K562 treated with DMSO at 1 percent for 4 hours (cell line): ENCODE results near the gene IMPDH2. TPM values are rescaled to one million over a fixed set of nuclear protein-coding genes. Genes with fewer than 3 reads are reported as not detected.

Source experiments
- total RNA-seq: library from RNA; unstranded; fragments of 300-600 nt; gene quantifications from 2 replicates; pipeline ENCODE4 v1.2.3, GENCODE V29; 2022; ENCODE audit not compliant: insufficient read depth

IMPDH2 gene
- 254 TPM in 2 replicates for total RNA-seq

GRCh38 chr3:49028673-49029562 is at the start of gene IMPDH2:
TSS of gene IMPDH2 (minus strand) at chr3:49029398. CDS start at chr3:49029350, 48 bp downstream.

GRCh38 chr3:49021813-49022687 is 7.1 kb downstream of the IMPDH2 start, which contains the start of gene NDUFAF3:
TSS of gene NDUFAF3 (plus strand) at chr3:49022121. CDS start at chr3:49022145, 24 bp downstream.

DNA sequence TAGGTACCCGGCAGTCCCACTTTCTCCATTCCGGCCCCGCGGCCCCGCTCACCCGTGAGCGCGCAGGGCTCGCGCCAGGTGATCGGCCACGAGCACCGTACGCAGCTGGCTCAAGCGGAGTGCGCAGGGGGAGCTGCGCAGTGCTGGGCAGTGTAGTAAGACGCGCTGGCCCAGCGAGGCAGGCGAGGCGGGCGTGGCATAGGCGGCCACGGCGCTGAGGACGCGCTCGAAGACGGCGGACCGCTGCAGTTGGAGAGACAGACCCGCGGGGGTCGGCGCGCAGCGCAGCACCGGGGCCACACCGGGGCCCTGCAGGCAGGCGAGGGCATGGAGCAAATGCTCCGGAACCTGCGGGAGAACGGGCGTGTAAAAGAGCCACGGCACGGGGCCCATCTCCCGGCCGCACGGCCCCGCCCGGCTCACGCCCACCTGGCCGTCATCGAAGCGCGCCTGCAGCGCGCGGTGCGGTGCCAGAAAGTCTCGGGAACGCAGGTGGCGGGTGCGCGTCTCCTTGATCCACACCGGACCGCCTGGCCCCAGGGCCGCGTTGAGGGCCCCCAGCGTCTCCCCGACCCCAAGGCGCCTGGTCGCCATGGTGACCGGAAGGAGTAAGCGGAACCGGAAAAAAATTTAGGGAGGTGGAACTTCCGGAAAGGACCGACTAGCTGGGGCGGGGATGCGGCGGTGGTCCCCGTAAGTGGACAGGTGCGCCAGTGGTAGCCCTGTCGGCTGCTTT is 11.1 kb downstream of the IMPDH2 start, which contains the start of gene DALRD3:
Gene DALRD3 (minus strand): TSS at position 610 of the 736 bp plus-strand sequence. CDS start 16 bp downstream, at position 594.

DNA sequence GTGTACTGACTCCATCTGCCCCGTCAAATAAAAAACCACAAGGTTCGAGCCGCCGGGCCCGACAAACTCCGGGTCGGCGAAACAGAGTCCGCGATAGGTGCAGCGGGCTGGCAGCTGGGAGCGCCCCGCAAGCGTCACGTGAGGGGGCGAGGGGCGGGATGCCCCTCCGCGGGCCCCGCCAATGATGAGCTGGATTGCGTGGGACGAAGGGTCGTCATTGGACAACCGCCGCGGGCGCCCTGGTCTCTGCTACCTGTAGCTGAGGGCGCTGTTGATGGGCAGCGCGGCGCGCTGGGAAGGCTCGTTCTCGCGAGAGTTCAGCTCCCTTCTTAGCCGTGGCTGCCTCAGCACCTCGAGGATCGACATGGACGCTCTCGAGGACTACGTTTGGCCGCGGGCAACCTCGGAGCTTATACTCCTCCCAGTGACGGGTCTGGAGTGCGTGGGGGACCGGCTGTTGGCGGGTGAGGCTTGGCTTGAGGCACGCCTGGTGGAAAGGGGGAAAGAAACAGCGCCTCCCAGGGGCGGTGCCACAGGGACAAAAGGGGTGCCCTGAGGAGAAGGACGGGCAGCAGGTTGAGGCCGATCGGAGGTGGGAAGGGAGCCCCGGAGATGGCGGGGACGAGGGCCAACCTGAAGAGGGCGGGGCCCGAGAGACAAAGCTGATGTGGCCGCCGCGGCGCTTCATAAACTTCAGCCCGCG is 22.0 kb downstream of the IMPDH2 start, which contains the start of gene WDR6:
Gene WDR6 (plus strand): TSS at position 324 of the 703 bp plus-strand sequence. CDS start 41 bp downstream, at position 365.

DNA sequence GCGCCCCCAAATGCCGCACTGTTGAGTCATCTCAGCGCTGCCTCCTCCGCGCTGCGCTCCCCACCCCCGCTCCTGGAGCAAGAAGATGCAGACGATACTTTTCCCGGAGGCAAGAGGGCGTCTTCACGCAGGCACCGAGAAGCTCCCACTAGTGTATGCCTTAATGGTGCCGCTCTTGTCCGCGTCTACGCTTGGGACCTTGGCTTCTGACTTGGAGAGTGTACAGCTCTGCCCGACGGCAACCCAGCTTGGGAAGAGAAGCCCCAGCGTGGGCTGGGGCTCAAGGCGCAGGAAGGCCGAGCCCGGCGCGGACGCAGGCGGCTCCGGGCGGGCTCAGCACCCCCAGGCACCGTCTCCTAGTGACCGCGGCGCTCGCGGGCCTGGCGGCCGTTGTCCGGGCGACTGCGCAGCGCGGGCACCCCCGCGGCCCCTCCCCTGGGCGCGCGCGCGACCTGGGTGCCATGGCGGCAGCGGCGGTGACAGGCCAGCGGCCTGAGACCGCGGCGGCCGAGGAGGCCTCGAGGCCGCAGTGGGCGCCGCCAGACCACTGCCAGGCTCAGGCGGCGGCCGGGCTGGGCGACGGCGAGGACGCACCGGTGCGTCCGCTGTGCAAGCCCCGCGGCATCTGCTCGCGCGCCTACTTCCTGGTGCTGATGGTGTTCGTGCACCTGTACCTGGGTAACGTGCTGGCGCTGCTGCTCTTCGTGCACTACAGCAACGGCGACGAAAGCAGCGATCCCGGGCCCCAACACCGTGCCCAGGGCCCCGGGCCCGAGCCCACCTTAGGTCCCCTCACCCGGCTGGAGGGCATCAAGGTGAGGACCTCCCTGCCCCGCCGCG is 39.2 kb downstream of the IMPDH2 start, which contains the start of gene P4HTM:
Gene P4HTM (plus strand): TSS at position 446 of the 840 bp plus-strand sequence. CDS start 16 bp downstream, at position 462.

Other genes with a start within 250 kb of the IMPDH2 start
- 52.0 and 68.7 TPM in 2 replicates for gene PRKAR2A, start 181.5 kb downstream of the IMPDH2 start, total RNA-seq
- 12.9 and 15.3 TPM in 2 replicates for gene SLC25A20, start 130.5 kb downstream of the IMPDH2 start, total RNA-seq
- gene ARIH2, start 110.6 kb downstream of the IMPDH2 start, total RNA-seq, result 56.2 and 77.4 TPM in 2 replicates
- 0.29 and 0.61 TPM in 2 replicates for gene P4HTM, start 39.2 kb downstream of the IMPDH2 start, total RNA-seq
- gene WDR6, start 22.0 kb downstream of the IMPDH2 start, total RNA-seq, result 54.0 and 145 TPM in 2 replicates
- 14.4 and 18.0 TPM in 2 replicates for gene DALRD3, start 10.8 kb downstream of the IMPDH2 start, total RNA-seq
- gene NDUFAF3, start 7.3 kb downstream of the IMPDH2 start, total RNA-seq, result 28.5 and 36.3 TPM in 2 replicates
- 29.8 and 45.8 TPM in 2 replicates for gene QRICH1, start 64.7 kb upstream of the IMPDH2 start, total RNA-seq
- gene QARS1, start 75.4 kb upstream of the IMPDH2 start, total RNA-seq, result 479 and 501 TPM in 2 replicates
- 36.5 and 46.3 TPM in 2 replicates for gene USP19, start 91.4 kb upstream of the IMPDH2 start, total RNA-seq
- gene LAMB2, start 103.7 kb upstream of the IMPDH2 start, total RNA-seq, result 29.5 and 47.0 TPM in 2 replicates
- gene CCDC71, start 136.9 kb upstream of the IMPDH2 start, total RNA-seq, result 3.4 and 3.5 TPM in 2 replicates
- gene KLHDC8B, start 142.2 kb upstream of the IMPDH2 start, total RNA-seq, result 33.6 and 44.1 TPM in 2 replicates
- 4.1 and 7.5 TPM in 2 replicates for gene C3orf62, start 247.8 kb upstream of the IMPDH2 start, total RNA-seq